Measurements from ENCODE around the gene CDX2.

DNA sequence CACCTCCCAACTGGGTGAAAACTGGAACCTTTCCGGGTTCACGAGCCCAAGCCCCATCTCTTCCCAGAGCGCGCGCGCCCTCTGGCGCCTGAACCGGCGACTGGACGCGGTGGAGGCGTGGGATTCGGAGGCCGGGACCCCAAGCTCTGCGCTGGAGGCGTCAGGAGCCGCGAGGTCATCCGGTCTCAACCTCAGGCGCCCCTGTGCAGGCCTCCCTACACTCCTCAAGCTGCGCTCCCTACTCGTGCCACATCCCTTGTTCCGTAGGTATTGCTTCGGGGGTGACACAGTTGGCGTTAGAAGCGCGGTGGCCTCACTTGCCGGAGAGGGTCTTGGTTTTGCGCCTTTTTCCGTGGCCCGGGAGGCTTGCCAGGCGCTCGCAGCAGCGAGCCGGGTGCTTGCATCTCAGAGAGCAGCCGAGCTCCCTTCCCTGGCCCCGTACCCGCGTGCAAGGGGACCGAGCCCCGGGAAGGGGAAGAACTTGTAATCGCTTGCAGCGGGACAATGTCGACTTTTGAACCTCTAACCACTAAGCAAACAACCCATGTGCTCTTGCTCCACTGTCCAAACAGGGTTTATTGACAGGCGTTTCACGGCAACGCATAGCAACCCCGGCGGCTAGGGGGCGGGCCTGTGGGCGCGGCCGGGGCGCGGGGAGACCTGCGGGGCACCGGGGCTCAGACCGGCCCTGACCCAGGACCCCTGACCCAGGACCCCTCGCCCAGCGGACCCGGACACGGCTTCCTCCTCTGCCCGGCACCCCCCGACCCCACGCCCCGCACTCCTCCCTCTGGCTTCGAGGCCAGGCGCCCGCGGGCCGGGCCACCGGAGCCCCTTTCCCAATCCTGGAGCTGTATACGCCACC, 8.5 kb downstream of the CDX2 start:
- TF ChIP-seq, protein P1, sequence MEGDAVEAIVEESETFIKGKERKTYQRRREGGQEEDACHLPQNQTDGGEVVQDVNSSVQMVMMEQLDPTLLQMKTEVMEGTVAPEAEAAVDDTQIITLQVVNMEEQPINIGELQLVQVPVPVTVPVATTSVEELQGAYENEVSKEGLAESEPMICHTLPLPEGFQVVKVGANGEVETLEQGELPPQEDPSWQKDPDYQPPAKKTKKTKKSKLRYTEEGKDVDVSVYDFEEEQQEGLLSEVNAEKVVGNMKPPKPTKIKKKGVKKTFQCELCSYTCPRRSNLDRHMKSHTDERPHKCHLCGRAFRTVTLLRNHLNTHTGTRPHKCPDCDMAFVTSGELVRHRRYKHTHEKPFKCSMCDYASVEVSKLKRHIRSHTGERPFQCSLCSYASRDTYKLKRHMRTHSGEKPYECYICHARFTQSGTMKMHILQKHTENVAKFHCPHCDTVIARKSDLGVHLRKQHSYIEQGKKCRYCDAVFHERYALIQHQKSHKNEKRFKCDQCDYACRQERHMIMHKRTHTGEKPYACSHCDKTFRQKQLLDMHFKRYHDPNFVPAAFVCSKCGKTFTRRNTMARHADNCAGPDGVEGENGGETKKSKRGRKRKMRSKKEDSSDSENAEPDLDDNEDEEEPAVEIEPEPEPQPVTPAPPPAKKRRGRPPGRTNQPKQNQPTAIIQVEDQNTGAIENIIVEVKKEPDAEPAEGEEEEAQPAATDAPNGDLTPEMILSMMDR (IDR thresholded peaks at IDR 0.05), result no peak
- TF ChIP-seq POLR2A (IDR thresholded peaks at IDR 0.05) (no peak), EP300 (IDR thresholded peaks at IDR 0.05) (no peak), POLR2AphosphoS5 (IDR thresholded peaks at IDR 0.05) (no peak)

Measured in suprapubic skin (tissue), 4 donors.